HepG2 (cell line): Measurements from ENCODE around the gene FAM83F. TPM values are rescaled to one million over a fixed set of nuclear protein-coding genes. Genes with fewer than 3 reads are reported as not detected.
A peak's percentile ranks its signal among the peaks of the same experiment; 100 is the strongest.

Source experiments
- AGO2 ChIP-seq: fragments of 200-400 bp; formaldehyde crosslinking; optimal IDR thresholded peaks from 2 replicates; pipeline ENCODE3; 2017; ENCODE audit warnings: mild to moderate bottlenecking, low read depth, low read length, moderate library complexity
- ARHGAP35 ChIP-seq: sonication (generic); formaldehyde crosslinking; IDR thresholded peaks from 2 replicates; pipeline ENCODE4 v1.9.0; 2022; ENCODE audit warnings: mild to moderate bottlenecking, inconsistent platforms, moderate library complexity, missing genetic modification reagents, borderline replicate concordance
- CENPBD1 ChIP-seq: sonication (generic); formaldehyde crosslinking; IDR thresholded peaks from 2 replicates; pipeline ENCODE4 v1.8.0; 2022; ENCODE audit warnings: missing genetic modification reagents, low read depth, mild to moderate bottlenecking, borderline replicate concordance
- DR1 ChIP-seq: sonication (generic); formaldehyde crosslinking; IDR thresholded peaks from 2 replicates; pipeline ENCODE4 v1.8.0; 2021; ENCODE audit warnings: mild to moderate bottlenecking, missing genetic modification reagents, inconsistent platforms
- FOXA1 ChIP-seq, 2 experiments: fragments of 450-650 bp in 1 of 2; sonication (generic) in 1 of 2; formaldehyde crosslinking in 1 of 2; IDR thresholded peaks; 2 replicates each; pipeline versions ENCODE4 v1.4.0 to v1.6.1; 2016 to 2020; ENCODE audit warnings: missing genetic modification reagents in 1 of 2
- FOXP1 ChIP-seq, 2 experiments: fragments of 450-650 bp in 1 of 2; IDR thresholded peaks; 2 replicates each; pipeline ENCODE4 v1.6.1; 2017 to 2018; ENCODE audit warnings: antibody characterized with exemption in 1 of 2
- HOXA5 ChIP-seq: sonication (generic); formaldehyde crosslinking; IDR thresholded peaks from 2 replicates; pipeline ENCODE4 v1.4.0; 2020; ENCODE audit warnings: missing genetic modification reagents
- MEIS2 ChIP-seq: sonication (generic); formaldehyde crosslinking; IDR thresholded peaks from 2 replicates; pipeline ENCODE4 v1.9.0; 2021; ENCODE audit warnings: mild to moderate bottlenecking, missing genetic modification reagents
- MXD3 ChIP-seq: IDR thresholded peaks from 2 replicates; pipeline ENCODE4 v1.6.1; 2016; ENCODE audit warnings: mild to moderate bottlenecking, missing biosample characterization, missing genetic modification reagents
- NFKB2 ChIP-seq: sonication (generic); formaldehyde crosslinking; IDR thresholded peaks from 2 replicates; pipeline ENCODE4 v1.4.0; 2020; ENCODE audit warnings: missing genetic modification reagents, borderline replicate concordance
- PRPF4 ChIP-seq: fragments of 200-400 bp; formaldehyde crosslinking; IDR thresholded peaks from 2 replicates; pipeline ENCODE4 v1.6.1; 2016; ENCODE audit warnings: low read length, low read depth; ENCODE audit not compliant: poor library complexity, severe bottlenecking
- RAD21 ChIP-seq: fragments of 450-650 bp; formaldehyde crosslinking; IDR thresholded peaks from 2 replicates; pipeline ENCODE4 v1.5.0; 2020; ENCODE audit warnings: mild to moderate bottlenecking
- SP5 ChIP-seq: IDR thresholded peaks from 2 replicates; pipeline ENCODE4 v1.6.1; 2016; ENCODE audit warnings: low read depth, borderline replicate concordance
- STAT5B ChIP-seq: sonication (generic); formaldehyde crosslinking; IDR thresholded peaks from 2 replicates; pipeline ENCODE4 v1.4.0; 2020; ENCODE audit warnings: missing genetic modification reagents
- STAT6 ChIP-seq: sonication (generic); formaldehyde crosslinking; IDR thresholded peaks from 2 replicates; pipeline ENCODE4 v1.4.0; 2020; ENCODE audit warnings: missing genetic modification reagents, mild to moderate bottlenecking, borderline replicate concordance
- THAP8 ChIP-seq: sonication (generic); formaldehyde crosslinking; IDR thresholded peaks from 2 replicates; pipeline ENCODE4 v1.5.1; 2020; ENCODE audit warnings: missing genetic modification reagents, mild to moderate bottlenecking, borderline replicate concordance
- ZBTB44 ChIP-seq: sonication (generic); formaldehyde crosslinking; IDR thresholded peaks from 2 replicates; pipeline ENCODE4 v1.4.0; 2020; ENCODE audit warnings: missing genetic modification reagents
- ZBTB7A ChIP-seq: sonication (generic); formaldehyde crosslinking; IDR thresholded peaks from 2 replicates; pipeline ENCODE4 v1.8.0; 2022; ENCODE audit warnings: mild to moderate bottlenecking, missing genetic modification reagents
- ZEB1 ChIP-seq: IDR thresholded peaks from 2 replicates; pipeline ENCODE4 v1.6.1; 2012; ENCODE audit warnings: mild to moderate bottlenecking, low read depth, inconsistent platforms; ENCODE audit not compliant: insufficient replicate concordance
- ZNF224 ChIP-seq: sonication (generic); formaldehyde crosslinking; IDR thresholded peaks from 2 replicates; pipeline ENCODE4 v1.5.0; 2020; ENCODE audit warnings: mild to moderate bottlenecking, missing genetic modification reagents
- ZNF468 ChIP-seq: sonication (generic); formaldehyde crosslinking; IDR thresholded peaks from 2 replicates; pipeline ENCODE4 v1.8.0; 2022; ENCODE audit warnings: mild to moderate bottlenecking, moderate library complexity, missing genetic modification reagents
- ZNF496 ChIP-seq: sonication (generic); formaldehyde crosslinking; IDR thresholded peaks from 2 replicates; pipeline ENCODE4 v1.8.1; 2023; ENCODE audit warnings: mild to moderate bottlenecking, moderate library complexity, missing genetic modification reagents; ENCODE audit not compliant: insufficient replicate concordance
- ZNF607 ChIP-seq: sonication (generic); formaldehyde crosslinking; IDR thresholded peaks from 2 replicates; pipeline ENCODE4 v1.5.1; 2020; ENCODE audit warnings: missing genetic modification reagents, mild to moderate bottlenecking, borderline replicate concordance
- ZNF614 ChIP-seq: IDR thresholded peaks from 2 replicates; pipeline ENCODE4 v1.6.1; 2018; ENCODE audit warnings: missing biosample characterization, missing genetic modification reagents, inconsistent platforms, borderline replicate concordance
- polyA plus RNA-seq, 8 experiments: library from polyadenylated mRNA; depleted of rRNA in 3 of 8; stranded (reverse) in 7 of 8; unstranded in 1 of 8; fragments of >200 nt; fragmentation: Illumina TruSeq in 4 of 8; extraction: Trizol in 4 of 8; gene quantifications; 2 replicates each; pipeline versions ENCODE4 v1.2.1 to v1.2.3, GENCODE V29; 2011 to 2016; ENCODE audit warnings: low read depth in 4 of 8, missing spikeins in 1 of 8, mixed read lengths in 1 of 8; ENCODE audit not compliant: insufficient read depth in 1 of 8
- total RNA-seq, 5 experiments: library from RNA; depleted of rRNA; stranded (reverse); fragments of >200 nt; fragmentation: Illumina TruSeq; extraction: Trizol; gene quantifications; 2 replicates each; pipeline ENCODE4 v1.2.3, GENCODE V29; 2016; ENCODE audit warnings: low read depth in 1 of 5

Gene FAM83F
- total and polyA plus RNA-seq, 2 of the 13 experiments (the other 11 are each of a cell fraction or from before 2014, with no cell fraction given): not detected

GRCh38 chr22:40044102-40044869 lies 49.5 kb downstream of the FAM83F start (continued):
- TF ChIP-seq MXD3: no peak
- no peak for TF ChIP-seq ARHGAP35
- no peak for TF ChIP-seq ZBTB44
- no peak for TF ChIP-seq DR1 (CRISPR knock-in tag)
- no peak; the same call in 1 of the 2 replicates for TF ChIP-seq HOXA5
- TF ChIP-seq ZEB1: no peak
- TF ChIP-seq STAT6 (CRISPR knock-in tag): no peak
- TF ChIP-seq ZNF614: no peak
- TF ChIP-seq RAD21 (CRISPR knock-in tag): no peak
- no peak for TF ChIP-seq ZBTB7A
- TF ChIP-seq NFKB2 (CRISPR knock-in tag): no peak
- no peak for TF ChIP-seq CENPBD1 (CRISPR knock-in tag)
- TF ChIP-seq FOXA1 (IDR thresholded peaks at IDR 0.05): no peak
- no peak; the same call in none of the 2 replicates for TF ChIP-seq FOXA1 (CRISPR knock-in tag; IDR thresholded peaks at IDR 0.05)
- TF ChIP-seq PRPF4: no peak
- no peak for TF ChIP-seq STAT5B (CRISPR knock-in tag)
- TF ChIP-seq SP5: no peak; the same call in 1 of the 2 replicates
- TF ChIP-seq AGO2: no peak
- TF ChIP-seq ZNF607: peak; percentile 16; the same call in 1 of the 2 replicates
- no peak for TF ChIP-seq ZNF496
- no peak for TF ChIP-seq ZNF224
- no peak for TF ChIP-seq ZNF468 (CRISPR knock-in tag)
- TF ChIP-seq MEIS2 (CRISPR knock-in tag): no peak
- no peak for TF ChIP-seq THAP8 (CRISPR knock-in tag)
- peak; percentile 56; the same call in 1 of the 2 replicates for TF ChIP-seq FOXP1 (IDR thresholded peaks at IDR 0.05)
- TF ChIP-seq FOXP1 (CRISPR knock-in tag; IDR thresholded peaks at IDR 0.05): peak; percentile 72
